ENCODE measurements around the gene NECTIN1.

Gene NECTIN1

GRCh38 chr11:119696378-119697222 lies 32.4 kb downstream of the NECTIN1 start:
- no peak for DNase-seq
- TF ChIP-seq CTCF (IDR thresholded peaks at IDR 0.05; ENCODE audit: low read depth, low read length, missing control alignments) = no peak
- Histone ChIP-seq H3K4me3 (ENCODE audit: low read depth, low read length) (no peak overlapping the region), H3K36me3 (replicated peaks) (no peaks in the 10 kb centered on the region), H3K27ac (no peak overlapping the region), H3K27me3 (replicated peaks) (no peaks in the 10 kb centered on the region)
- in situ Hi-C loops (cut with HindIII; ENCODE audit: low pct_ligation_motif_present, low sequenced_read_pairs) = no loop called here

- no peak for TF ChIP-seq CTCF (IDR thresholded peaks at IDR 0.05; ENCODE audit: low read depth, low read length, missing control alignments)
- Histone ChIP-seq H3K27ac (no peak overlapping the region), H3K27me3 (replicated peaks) (no peaks in the 10 kb centered on the region), H3K36me3 (replicated peaks) (no peaks in the 10 kb centered on the region), H3K4me3 (ENCODE audit: low read depth, low read length) (no peak overlapping the region)
- in situ Hi-C loops (cut with HindIII; ENCODE audit: low pct_ligation_motif_present, low sequenced_read_pairs) = no loop called here
- no peak for DNase-seq
Observed at GRCh38 chr11:119694334-119694733, 34.7 kb downstream of the NECTIN1 start.

GRCh38 chr11:119693253-119693815 lies 35.7 kb downstream of the NECTIN1 start:
- H3K27ac ChIP-seq = no peak overlapping the region

GRCh38 chr11:119692540-119692820 lies 36.5 kb downstream of the NECTIN1 start:
- H3K4me3 ChIP-seq (ENCODE audit: low read depth, low read length) = no peak overlapping the region
- no peaks in the 10 kb centered on the region for H3K36me3 ChIP-seq (replicated peaks)
- in situ Hi-C loops (cut with HindIII; ENCODE audit: low pct_ligation_motif_present, low sequenced_read_pairs) = no loop called here
- no peak for TF ChIP-seq CTCF (IDR thresholded peaks at IDR 0.05; ENCODE audit: low read depth, low read length, missing control alignments)
- DNase-seq = no peak
- H3K27ac ChIP-seq = no peak overlapping the region
- no peaks in the 10 kb centered on the region for H3K27me3 ChIP-seq (replicated peaks)

More at GRCh38 chr11:119693253-119693815, 35.7 kb downstream of the NECTIN1 start:
- TF ChIP-seq CTCF (IDR thresholded peaks at IDR 0.05; ENCODE audit: low read depth, low read length, missing control alignments) = no peak
- Histone ChIP-seq H3K4me3 (ENCODE audit: low read depth, low read length) (no peak overlapping the region), H3K27me3 (replicated peaks) (no peaks in the 10 kb centered on the region), H3K36me3 (replicated peaks) (no peaks in the 10 kb centered on the region)
- in situ Hi-C loops (cut with HindIII; ENCODE audit: low pct_ligation_motif_present, low sequenced_read_pairs) = no loop called here
- DNase-seq = no peak

GRCh38 chr11:119691701-119692539 lies 37.1 kb downstream of the NECTIN1 start:
- in situ Hi-C loops (cut with HindIII; ENCODE audit: low pct_ligation_motif_present, low sequenced_read_pairs) = no loop called here
- no peak overlapping the region for H3K4me3 ChIP-seq (ENCODE audit: low read depth, low read length)

More at GRCh38 chr11:119691701-119692539, 37.1 kb downstream of the NECTIN1 start:
- no peak for DNase-seq
- H3K36me3 ChIP-seq (replicated peaks) = no peaks in the 10 kb centered on the region
- no peaks in the 10 kb centered on the region for H3K27me3 ChIP-seq (replicated peaks)
- H3K27ac ChIP-seq = no peak overlapping the region
- no peak for TF ChIP-seq CTCF (IDR thresholded peaks at IDR 0.05; ENCODE audit: low read depth, low read length, missing control alignments)

Data from brain microvascular endothelial cell (primary cell).